Left lobe of liver (tissue), 2 donors: ENCODE data around the gene TIPIN. TPM values are rescaled to one million over a fixed set of nuclear protein-coding genes. Genes with fewer than 3 reads are reported as not detected.
"Not testable (repeated sequence)": the region's sequence is repeated elsewhere in the genome, so short reads cannot be mapped to it uniquely, and the experiment has no call there.

Experiments
- ATAC-seq: fragments of 200-7000 bp; cut with Tn5 transposase; one replicate; pipeline ENCODE4 v1.9.1; 2020; ENCODE audit warnings: mild to moderate bottlenecking, moderate library complexity
- DNase-seq: peaks from one replicate; pipeline ENCODE4 v3.0.0-alpha.2; 2020; ENCODE audit warnings: low spot score
- total RNA-seq: library from RNA; stranded (reverse); gene quantifications from one replicate; pipeline ENCODE4 v1.2.1, GENCODE V29; 2021
- donor health status: DM: no; HTN: no; CAD: no; lungs with moderate emphysema.
- donor health status: DM: no; HTN: yes; CAD: no.

TIPIN gene
- total RNA-seq, 1 donor from 2014 or later = 2.5 TPM

GRCh38 chr15:66304425-66304824 lies 52.1 kb downstream of the TIPIN start:
- not testable (repeated sequence) for ATAC-seq, DNase-seq

- DNase-seq (no peak), ATAC-seq (no peak)
These were observed 53.8 kb downstream of the TIPIN start for GRCh38 chr15:66302489-66303278.

- ATAC-seq = no peak
- DNase-seq = no peak
These were observed 57.7 kb downstream of the TIPIN start for GRCh38 chr15:66298803-66299251.

- ATAC-seq = no peak
These were observed 60.3 kb downstream of the TIPIN start for GRCh38 chr15:66296186-66296585.

GRCh38 chr15:66294932-66295235 lies 61.6 kb downstream of the TIPIN start:
- ATAC-seq (no peak), DNase-seq (no peak)

More at GRCh38 chr15:66296186-66296585, 60.3 kb downstream of the TIPIN start:
- DNase-seq = no peak

- DNase-seq (no peak), ATAC-seq (peak; percentile 50)
These were observed 62.1 kb downstream of the TIPIN start for GRCh38 chr15:66294157-66294931.

- peak; percentile 90 for ATAC-seq
- peak; percentile 73 for DNase-seq
These were observed 62.9 kb downstream of the TIPIN start, which contains the start of gene DIS3L for GRCh38 chr15:66293419-66294156. TSS of gene DIS3L (plus strand) at chr15:66293568. CDS start at chr15:66293597, 29 bp downstream.

- ATAC-seq (peak; percentile 57), DNase-seq (no peak)
These were observed 63.7 kb downstream of the TIPIN start for GRCh38 chr15:66292571-66293418.

- no peak for DNase-seq
- ATAC-seq = no peak
These were observed 64.5 kb downstream of the TIPIN start for GRCh38 chr15:66291816-66292570.

- ATAC-seq = no peak
- DNase-seq = no peak
These were observed 66.0 kb downstream of the TIPIN start for GRCh38 chr15:66290518-66290917.

- DNase-seq = no peak
- no peak for ATAC-seq
These were observed 66.5 kb downstream of the TIPIN start for GRCh38 chr15:66290007-66290406.

- no peak for DNase-seq
- no peak for ATAC-seq
These were observed 67.8 kb downstream of the TIPIN start for GRCh38 chr15:66288551-66289185.

GRCh38 chr15:66288093-66288492 lies 68.4 kb downstream of the TIPIN start:
- ATAC-seq (peak; percentile 59), DNase-seq (no peak)

- ATAC-seq = peak; percentile 58
- no peak for DNase-seq
These were observed 68.9 kb downstream of the TIPIN start for GRCh38 chr15:66287461-66288057.

Other genes starting within 250 kb of the TIPIN start
- gene MEGF11, start 102.9 kb downstream of the TIPIN start, total RNA-seq = not detected
- 27.2 TPM for gene DIS3L, start 63.1 kb downstream of the TIPIN start, total RNA-seq
- 73.8 TPM for gene MAP2K1, start 30.2 kb upstream of the TIPIN start, total RNA-seq
- gene SNAPC5, start 141.1 kb upstream of the TIPIN start, total RNA-seq = 16.3 TPM
- gene RPL4, start 148.2 kb upstream of the TIPIN start, total RNA-seq = 753 TPM
- gene ZWILCH, start 148.6 kb upstream of the TIPIN start, total RNA-seq = 3.3 TPM
- gene LCTL, start 209.3 kb upstream of the TIPIN start, total RNA-seq = not detected